GM19455 (cell line): Measurements from ENCODE around the gene ZNF385B.

ENCODE experiments used
- ATAC-seq: cut with Tn5 transposase; IDR thresholded peaks from one replicate; pipeline ENCODE4 v1.9.1; 2021; ENCODE audit not compliant: unreplicated experiment

ZNF385B gene

DNA sequence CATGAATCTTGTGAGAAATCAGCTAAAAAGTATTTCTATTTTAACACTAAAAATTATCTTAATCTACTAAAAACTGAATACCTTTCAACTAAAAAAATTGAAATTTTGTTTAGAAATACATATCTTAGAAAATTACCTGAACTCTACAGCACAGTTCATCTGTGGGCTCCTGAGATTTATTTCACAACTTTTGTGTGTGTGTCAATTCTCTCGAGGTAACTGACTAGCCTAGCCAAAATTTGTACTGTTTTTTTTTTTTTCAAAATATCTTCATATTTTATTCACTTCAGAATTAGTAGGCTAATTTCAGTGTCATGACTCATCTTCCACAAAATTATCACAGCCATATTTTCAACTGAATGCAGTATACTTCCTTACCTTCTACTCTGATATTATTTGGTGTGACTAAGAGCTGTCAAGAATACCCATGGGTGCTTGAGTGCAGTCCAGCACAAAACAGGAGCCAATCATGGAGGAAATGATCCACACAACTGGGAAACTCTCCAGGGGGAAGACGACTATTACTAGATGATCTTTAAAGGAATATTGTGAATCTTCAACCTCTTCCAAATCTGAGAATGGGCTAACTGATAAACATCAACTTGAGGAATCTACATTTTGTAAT, 174.6 kb downstream of the ZNF385B start:
- no peak for ATAC-seq

DNA sequence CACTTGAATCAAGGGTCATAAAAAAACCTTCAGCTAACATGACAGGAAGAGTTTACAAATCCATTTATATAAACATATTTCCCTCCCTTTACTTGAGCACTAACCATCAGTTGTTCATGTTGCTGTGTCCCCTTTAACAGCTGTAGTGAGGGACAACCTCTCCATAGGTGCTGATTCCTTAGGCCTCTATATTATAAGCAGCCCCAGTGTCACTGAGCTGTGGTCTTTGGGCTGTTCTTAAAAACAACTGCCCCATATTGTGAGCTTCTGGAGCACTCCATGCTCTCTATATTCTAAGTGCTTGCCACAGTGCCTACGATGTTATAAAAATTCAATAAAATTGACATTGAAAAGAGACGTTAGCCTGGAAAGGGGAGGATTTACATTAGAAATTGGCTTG, 175.3 kb downstream of the ZNF385B start:
- no peak for ATAC-seq

DNA sequence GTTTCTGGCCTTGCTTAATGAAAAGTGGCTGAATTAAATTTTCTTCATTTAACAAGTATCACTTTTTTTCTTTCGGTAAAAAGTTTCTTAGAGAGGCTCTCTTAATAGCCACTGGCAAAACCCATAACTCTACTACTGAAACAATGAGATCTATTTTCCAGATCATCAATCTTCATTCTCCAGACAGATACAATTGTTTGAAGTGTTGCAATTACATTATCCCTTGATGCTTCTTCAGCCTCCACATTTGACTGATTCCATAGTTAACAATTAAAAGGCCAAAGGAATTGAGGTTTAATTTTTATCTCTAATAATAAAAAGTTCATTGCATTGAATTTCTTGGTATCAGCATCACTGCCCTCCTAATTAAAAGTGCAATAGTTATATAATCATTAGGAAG, 176.3 kb downstream of the ZNF385B start:
- ATAC-seq, result no peak

DNA sequence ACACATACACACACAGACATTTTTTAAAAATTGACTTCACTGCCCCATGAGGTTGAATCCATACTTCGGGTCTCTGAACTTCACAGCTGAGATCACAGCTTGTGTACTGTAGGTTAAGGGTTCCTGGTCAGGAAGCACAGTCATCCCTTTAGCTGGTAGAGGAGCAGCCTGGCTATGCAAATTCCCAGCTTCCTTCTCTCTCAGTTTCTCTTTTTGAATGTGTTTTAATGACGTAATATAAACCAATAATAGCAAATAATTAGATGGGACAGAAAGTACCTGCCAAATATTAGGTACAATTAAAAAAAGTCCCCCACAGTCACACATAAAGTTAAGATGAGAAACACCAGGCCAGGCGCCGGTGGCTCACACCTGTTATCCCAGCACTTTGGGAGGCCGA, 178.7 kb downstream of the ZNF385B start:
- ATAC-seq, result no peak

DNA sequence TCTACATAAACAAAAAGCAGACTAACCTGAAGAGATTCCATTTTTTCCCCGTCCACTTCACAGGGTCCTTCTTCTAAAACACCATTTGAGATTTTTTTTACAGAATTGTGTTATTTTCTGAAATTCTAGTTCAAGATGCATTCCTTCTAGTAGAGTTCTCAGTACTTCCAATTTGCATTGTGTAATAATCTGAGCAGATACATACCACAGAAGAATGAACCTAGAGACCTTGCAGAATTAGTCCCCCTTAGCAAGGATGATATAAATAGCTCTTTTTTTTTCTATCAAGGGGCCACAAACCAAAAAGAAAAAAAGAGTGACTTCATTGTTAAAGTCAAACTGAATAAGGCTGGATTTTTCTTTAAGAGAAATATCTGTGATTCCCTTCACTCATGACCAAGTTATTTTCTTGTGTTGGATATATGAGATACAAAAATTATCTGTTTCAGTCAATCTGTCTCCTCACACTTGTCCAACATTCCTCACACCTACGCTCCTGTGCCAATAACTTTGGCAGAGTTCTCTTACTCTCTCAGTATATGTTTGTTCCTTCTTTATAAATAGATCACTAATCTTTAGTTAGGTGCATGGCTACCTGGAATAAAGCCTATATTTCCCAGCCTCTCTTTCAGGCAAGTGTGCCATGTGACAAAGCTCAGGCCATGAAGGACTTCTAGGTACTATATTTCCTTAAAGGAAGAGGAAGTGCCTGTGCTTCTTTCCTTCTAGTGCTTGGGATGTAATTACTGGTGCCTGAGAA, 183.5 kb downstream of the ZNF385B start:
- no peak for ATAC-seq

DNA sequence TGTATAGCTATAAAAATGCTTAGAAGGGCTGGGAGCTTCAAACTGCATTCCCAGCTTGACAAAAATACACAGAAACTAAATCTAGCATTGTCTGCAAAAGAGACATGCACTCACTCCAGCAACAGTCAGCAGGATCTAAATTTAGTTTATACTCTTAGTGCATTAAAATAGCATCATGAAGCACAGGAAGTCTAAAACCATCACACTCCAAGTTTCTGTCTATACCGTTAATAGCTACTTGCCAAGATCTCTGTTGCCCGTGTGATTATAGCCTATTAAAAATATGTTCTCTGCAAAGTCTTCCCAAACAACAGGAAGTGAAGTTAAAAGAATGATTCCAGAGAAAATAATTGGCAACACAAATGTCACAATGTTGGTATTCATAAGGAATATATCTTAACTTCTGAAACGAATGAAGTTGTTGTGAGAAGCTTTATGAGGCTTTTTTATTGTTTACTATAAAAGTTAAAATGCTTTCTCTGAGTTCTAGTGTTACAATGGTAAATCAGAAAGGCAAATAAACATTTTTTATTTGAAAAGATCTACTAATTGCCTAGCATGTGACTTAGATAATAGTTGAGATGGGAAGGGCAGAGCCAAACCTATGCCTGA, 184.2 kb downstream of the ZNF385B start:
- no peak for ATAC-seq

DNA sequence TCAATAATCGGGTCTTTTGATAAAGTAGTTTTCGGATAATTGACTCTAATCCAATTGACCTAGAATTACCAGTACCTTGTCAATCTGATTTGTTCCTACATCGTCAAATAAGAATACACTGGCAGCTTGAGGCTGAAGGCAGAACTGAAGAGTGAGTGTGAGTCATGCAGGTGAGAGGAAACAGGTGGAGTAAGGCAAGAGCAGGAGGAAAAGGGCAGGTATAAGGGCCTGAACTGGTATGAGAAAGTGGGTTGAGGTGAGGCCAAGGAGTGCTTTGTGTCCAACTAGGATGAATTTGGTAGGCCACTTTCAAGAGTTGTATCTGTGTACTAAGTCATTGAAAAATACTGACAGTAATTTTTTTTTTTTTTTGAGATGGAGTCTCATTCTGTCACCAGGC, 186.0 kb downstream of the ZNF385B start:
- ATAC-seq, result no peak

DNA sequence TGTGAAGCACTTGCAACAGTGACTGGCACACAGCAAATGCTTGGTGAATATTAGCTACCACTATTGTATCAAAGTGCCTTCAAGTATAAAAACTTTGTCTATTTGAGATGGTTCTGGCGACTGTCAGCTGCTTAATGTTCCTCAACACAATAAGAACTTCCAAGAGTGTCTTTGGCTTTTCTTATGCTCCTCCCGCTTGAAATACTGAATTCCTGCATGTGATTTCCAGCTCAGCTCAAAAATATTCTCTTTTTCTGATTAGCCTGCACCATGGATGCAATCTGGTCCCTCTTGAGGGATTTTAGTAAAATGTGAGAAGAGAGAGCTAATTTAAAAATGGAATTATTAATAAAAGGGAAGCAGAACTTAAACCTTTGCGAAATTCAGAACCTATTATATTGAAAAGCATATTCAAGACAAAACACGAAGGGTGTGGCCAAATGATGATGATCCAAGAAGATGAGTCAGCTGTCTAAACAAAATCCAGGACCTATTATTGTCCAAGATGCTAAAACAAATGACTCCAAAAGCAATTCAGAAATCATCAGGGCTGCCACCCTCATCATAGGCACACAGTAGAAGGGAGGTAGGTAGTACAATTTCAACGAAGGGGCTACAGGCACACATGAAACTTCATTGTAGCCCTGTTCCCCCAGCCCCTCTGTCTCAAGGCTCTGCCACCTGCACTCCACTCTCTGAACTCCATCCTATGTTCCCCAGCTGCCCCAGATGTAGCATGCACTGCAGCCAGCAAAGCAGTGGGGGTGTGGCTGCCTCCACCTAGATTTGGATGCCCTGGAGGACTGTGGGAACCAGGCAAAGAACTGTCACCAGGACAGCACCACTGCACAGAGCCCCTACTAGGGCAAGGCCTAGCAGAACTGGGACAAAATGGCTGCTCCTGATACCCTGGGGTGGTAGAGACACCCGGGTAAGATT, 190.1 kb downstream of the ZNF385B start:
- ATAC-seq, result no peak

DNA sequence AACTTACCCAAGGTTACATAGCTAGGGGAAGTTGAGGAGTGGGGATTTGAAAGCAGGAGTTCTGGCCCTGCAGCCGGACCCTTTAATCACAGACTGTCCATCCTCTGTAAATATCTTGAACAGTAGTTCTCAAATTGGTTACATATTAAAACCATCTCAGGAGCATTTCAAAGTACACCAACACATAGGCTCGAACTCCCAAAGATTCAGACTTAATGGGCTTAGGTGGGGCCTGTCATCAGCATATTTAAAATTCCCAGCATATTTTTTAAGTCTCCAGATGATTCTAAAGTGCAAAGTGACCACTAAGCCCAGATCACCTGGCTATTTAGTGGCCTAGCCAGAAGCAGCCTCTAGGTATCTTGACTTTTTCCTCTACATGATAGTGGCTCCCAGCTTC, 192.2 kb downstream of the ZNF385B start:
- ATAC-seq, result no peak

DNA sequence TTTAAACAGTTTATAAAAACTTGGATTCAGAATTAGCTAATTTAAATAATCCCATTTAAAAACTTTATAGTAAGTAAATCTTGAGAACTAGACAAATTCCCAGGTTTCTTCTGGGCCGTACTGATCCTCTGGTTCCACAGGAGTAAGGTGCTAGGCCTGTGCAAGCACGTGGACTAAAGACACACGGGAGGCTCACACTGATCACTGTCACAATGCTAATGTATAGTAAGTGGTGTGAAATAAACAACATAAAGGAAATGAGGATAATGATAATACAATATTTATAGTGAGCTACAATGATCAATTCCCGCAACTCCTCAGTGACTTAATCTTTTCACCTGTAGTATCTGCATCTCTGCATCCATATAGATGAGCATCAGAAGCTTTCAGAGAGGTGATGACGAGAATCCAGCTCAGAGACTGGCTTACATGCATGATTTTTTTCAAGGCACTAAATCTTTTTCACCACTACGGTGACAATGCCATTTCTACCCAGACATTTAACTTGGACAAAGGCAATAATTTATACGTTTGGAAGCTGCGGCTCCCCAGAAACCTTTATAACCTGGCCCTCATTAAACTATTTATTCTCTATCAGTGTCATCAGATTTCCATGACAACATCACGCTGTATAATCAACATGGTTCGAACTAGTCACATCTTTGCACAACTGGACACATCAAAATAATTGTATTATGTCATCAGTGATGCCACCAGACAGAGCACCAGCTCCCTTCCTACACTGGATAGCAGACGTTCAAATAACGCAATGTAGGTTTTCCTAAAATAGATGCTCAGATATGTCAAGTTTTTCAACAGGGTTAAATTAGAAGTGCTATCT, 196.2 kb downstream of the ZNF385B start:
- no peak for ATAC-seq

DNA sequence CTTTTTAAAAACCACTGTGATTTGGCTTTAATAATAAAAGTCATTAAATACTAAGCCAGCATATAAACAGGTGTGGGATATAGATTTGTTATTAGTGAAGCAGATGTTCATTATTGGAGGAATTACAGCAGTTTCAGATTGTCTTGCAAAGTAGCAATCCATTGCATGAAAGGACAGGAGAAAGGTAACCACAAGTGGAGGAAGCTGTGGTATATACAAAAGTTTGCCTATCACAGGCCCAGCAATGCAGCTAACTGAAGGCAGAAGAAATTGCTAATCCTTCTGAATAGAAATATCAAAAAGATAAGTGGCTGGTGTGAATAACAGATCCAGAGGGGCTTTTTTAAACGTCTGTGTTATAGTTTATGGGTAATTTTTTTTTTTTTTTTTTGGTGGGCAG, 199.4 kb downstream of the ZNF385B start:
- ATAC-seq, result no peak

DNA sequence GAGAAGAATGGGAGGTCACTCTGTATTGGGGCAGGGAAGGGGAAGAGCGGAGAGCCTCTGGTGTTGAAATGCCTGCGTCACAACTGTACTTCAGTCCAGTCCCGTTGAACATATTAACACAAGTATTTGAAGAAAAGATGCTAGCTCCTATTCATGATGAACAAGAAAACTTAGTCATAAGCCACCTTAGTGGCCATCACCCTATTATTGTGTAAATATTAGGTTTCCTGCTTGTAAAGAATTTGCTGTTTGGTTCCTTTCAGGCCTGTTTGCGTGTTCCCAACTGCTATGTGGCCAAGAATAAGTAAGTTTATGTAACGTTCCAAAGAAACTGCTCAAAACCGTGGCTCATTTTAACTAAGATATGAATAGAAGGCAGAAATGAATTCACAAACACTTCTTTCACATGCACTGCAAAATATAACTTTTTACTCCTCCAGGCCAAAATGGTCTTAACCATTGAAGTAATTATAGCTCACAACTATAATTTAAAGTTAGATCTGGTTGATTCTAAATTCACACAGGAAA, 204.3 kb downstream of the ZNF385B start:
- ATAC-seq, result no peak

DNA sequence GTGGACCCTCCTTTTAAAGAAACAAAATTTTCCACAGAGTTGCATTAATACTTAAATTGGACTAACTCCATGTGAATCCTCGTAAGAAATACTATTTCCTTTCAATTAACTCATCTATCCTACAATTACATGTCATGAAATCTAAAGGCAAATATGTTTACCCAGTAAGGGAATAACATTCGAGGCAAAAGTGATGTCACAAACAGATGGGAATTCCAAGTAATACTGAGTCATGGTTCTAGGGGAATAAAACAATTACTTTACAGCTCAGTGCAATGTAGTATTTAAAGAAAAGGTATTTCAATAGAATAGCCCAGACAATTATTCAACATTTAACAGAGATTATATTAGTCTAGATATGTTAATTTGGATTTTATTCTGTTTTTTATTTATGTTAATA, 205.8 kb downstream of the ZNF385B start:
- ATAC-seq, result no peak

DNA sequence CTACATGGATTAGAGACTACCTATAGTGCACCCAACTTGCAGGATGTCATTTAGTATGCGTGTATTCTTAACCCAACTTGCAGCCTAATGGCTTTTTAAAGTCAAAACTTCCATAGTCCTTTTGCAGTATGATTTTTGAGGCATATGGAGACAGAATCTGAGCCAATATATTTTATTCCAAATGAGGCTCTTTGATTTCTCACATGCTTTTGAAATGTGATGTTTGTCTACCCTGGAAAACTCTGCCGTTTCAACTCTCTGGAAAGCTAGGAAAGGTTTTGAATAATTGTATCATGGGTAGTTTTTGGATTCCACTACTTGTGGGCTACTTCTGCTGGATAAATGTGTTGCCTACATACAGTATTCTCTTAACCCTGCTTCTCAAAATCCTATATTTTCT, 206.6 kb downstream of the ZNF385B start:
- no peak for ATAC-seq

DNA sequence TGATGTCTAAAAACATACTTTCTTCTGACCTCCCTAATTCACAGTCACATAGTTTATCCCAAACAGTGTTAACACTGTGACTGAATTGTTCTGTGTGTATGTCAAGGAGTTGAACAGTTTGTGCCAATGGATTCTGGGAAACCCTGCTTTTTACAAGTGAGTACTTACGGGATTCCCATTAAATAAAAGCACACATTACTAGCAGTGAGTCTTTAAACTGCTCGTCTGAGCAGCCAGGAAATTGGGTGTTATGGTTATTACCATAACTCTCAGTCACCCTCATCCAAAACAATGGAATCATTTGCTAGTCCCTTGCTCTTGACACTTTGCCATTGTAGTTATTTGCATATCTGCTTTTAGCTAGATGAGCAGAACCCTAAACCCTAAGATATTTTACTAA, 209.1 kb downstream of the ZNF385B start:
- ATAC-seq, result no peak

DNA sequence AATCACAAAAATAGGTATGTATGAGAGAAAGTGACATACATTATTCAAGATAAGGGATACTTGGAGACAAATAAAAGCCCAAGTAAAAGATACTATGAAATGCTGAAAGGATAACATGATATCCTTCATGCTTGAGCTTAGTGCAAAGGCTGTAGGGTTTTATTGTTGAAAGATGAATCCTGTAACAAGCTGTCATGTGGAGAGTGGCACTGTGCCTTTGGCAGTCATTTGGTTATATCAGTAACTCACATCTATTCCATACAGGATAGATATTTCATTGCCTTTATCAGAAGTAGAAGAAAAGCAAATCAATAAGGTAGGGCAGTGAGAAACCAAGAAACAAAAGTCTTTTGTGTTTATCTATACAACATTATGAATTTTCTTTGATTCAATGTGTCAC, 211.0 kb downstream of the ZNF385B start:
- no peak for ATAC-seq

DNA sequence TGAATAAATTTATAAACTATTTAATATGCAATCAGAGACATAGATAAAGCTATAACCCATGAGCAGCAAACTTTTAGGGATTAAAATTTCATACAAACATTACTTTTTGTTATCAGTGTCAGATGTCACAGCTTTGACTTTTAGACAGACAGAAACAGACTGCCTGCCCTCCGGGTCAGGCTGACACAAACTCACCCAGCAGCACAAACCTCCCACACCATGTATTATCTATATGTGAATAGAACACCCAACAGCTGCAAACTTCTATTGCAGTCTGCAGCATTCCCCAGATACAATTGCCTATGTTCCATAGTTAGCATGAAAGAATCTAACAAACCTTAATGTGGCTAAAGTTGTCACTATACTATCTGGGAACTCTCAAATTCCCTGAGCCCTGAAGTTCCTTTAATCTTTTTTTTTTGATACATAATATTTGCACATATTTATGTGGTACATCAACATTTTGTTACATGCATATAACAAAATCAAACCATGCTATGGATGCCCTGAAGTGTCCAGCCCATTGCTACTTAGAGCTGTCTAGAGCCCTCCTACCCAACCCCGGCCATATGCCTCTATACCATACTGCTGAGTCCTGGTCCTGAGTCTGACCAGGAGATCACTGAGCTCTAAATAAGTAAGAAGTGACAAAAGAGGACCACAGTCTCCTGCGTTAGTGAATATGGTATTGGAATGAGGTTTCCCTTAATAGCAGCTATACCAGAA, 214.4 kb downstream of the ZNF385B start:
- no peak for ATAC-seq

DNA sequence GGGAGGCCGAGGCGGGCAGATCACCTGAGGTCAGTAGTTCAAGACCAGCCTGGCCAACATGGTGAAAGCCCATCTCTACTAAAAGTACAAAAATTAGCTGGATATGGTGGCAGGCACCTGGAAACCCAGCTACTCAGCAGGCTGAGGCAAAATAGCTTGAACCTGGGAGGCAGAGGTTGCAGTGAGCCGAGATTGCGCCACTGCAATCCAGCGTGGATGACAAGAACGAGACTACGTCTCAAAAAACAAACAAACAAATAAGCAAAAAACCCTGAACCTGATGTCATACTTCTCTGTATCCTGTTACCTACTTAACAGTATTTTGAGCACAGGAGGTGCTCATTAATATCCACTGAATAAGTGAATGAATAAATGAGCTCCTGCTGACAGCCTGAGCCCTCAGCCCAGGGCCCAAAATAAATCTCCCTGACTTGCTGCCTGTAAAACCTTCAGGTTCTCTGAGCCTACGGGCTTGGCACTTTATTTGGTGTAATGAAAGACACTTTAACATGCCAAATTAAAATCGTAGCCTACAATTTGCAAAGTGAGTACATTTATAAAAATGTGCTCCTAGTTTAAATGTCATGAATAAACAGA, 215.1 kb downstream of the ZNF385B start:
- ATAC-seq, result no peak

DNA sequence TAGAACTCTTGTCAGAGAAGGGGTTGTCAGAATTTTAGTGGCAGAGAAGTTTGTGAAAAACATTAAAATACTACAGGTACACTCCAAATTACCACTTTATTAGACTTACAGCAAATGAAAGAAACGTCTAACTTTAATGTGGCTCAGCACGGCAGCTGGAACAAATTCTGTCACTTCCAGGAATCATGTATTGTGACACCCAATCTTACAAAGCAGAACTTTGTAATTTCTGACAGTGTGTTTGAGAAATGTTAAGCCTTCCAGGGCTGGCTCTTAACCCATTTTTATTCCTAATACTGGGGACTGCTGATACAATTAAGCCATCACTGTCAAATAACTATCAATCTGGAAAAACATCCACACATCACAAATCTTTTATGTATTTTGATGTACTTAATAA, 216.4 kb downstream of the ZNF385B start:
- no peak for ATAC-seq
